Skeletal muscle cell (primary cell): ENCODE results near the gene OR52R1.
"Not testable (repeated sequence)": the region's sequence is repeated elsewhere in the genome, so short reads cannot be mapped to it uniquely, and the experiment has no call there.

Source experiments
- DNase-seq: peaks from one replicate; pipeline ENCODE4 v3.0.0-alpha.2; 2010; ENCODE audit warnings: low read depth
- H3K4me3 ChIP-seq: 2 replicates; pipeline ENCODE4 v1.5.1; 2011; ENCODE audit warnings: low read depth, mild to moderate bottlenecking, control low read depth, low read length, moderate library complexity

Gene OR52R1

GRCh38 chr11:4804280-4804679 is at the start of gene OR52R1:
OR52R1 (minus strand) TSS chr11:4804380; CDS start chr11:4804380, 0 bp downstream.
- no peak for DNase-seq

DNA sequence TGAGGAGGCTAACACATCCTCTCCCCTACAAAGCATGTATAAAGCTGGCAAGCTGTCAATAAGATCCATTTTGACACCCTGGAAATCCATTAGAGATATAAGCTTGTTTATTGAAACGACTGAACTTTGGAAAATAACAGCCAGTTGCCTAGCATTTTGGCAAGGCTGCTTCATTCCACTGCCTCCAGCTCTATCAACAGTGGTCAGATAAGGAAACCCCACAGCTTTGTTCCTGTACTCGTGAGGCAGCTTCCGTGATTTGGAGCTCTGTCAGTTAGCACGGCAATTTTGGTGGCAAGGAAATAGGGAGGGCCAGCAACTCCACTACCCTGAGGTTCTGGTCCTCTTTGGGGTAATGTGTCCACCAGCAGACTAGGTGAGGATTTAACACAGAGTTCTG is 46.9 kb upstream of the OR52R1 start:
- no peak overlapping the region for H3K4me3 ChIP-seq
- DNase-seq: no peak

More at GRCh38 chr11:4804280-4804679, at the start of gene OR52R1:
- no peak within 1 kb of the TSS for H3K4me3 ChIP-seq

- H3K4me3 ChIP-seq: no peak within 1 kb of the TSS
- no peak for DNase-seq
These were observed 44.8 kb upstream of the OR52R1 start, which contains the start of gene OR51S1 for GRCh38 chr11:4848908-4849532. OR51S1 (minus strand) TSS chr11:4849208; CDS start chr11:4849208, 0 bp downstream.

DNA sequence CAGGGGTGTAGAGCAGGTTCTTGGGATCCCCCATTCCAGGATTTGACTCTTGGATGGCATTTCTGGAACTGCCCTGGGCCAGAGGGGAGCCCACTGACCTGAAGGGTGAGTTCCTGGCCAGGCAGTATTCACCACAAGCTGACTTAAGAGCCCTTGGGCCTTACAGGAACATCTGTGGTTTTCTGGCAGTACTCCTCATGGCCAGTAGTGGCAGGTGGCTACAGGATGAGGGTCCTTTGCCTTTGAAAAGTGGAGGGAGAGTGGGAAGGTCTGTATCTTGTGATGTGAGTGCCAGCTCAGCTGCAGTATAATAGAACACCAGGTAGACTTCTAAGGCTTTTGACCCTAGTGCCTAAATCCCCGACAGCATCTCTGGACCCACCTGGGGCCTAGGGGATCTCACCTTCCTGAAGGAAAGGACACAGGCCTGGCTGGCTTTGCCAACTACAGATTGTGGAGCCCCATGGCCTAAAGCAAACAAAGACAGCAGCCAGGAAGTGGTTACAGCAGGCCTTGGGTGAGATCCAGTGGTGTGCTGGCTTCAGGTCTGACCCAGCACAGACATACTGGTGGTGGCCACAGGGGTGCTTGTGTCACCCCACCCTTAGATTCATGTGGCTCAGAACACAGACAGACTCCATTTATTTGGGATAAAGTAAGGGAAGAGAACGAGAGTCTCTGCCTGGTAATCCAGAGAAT is 35.8 kb upstream of the OR52R1 start:
- no peak overlapping the region for H3K4me3 ChIP-seq

GRCh38 chr11:4830909-4831308 is 26.7 kb upstream of the OR52R1 start:
- no peak for DNase-seq

More for the DNA sequence above, 35.8 kb upstream of the OR52R1 start:
- no peak for DNase-seq

GRCh38 chr11:4830346-4830745 is 26.2 kb upstream of the OR52R1 start:
- H3K4me3 ChIP-seq: no peak overlapping the region
- no peak for DNase-seq

More at GRCh38 chr11:4830909-4831308, 26.7 kb upstream of the OR52R1 start:
- no peak overlapping the region for H3K4me3 ChIP-seq

GRCh38 chr11:4826425-4826824 is 22.2 kb upstream of the OR52R1 start:
- no peak overlapping the region for H3K4me3 ChIP-seq
- peak; percentile 5 for DNase-seq

- no peak overlapping the region for H3K4me3 ChIP-seq
- DNase-seq: no peak
These were observed 21.0 kb upstream of the OR52R1 start for GRCh38 chr11:4825132-4825531.

DNA sequence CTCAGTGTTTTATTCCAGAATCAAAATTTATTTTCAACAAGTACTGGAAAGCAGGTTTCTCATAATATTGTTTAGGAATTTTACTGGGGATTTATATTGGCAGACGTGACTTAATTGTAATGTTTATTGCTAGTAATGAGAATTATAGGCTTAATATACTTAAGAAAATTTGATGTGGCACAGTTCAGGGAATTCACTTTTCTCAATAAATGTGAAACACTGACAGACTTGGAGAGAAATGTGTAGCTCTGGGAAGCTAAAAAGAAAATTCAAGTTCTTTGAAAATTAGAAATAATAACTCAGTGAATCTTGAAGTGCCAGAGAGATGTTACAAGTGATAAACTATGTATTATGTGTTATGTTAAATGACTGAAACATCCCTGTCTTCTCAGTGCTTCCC is 16.8 kb upstream of the OR52R1 start, which contains the start of gene OR51F2:
OR51F2 (plus strand) TSS at position 301 of the 400 bp plus-strand sequence. CDS start 101 bp downstream, outside the sequence.
- no peak for DNase-seq
- H3K4me3 ChIP-seq: no peak within 1 kb of the TSS

- H3K4me3 ChIP-seq: no peak overlapping the region
- no peak for DNase-seq
These were observed 5.1 kb upstream of the OR52R1 start for GRCh38 chr11:4809246-4809645.

- DNase-seq: no peak
- H3K4me3 ChIP-seq: no peak overlapping the region
These were observed 4.3 kb upstream of the OR52R1 start for GRCh38 chr11:4808476-4808875.

GRCh38 chr11:4801316-4801715 is 2.9 kb downstream of the OR52R1 start:
- H3K4me3 ChIP-seq, DNase-seq: not testable (repeated sequence)

DNA sequence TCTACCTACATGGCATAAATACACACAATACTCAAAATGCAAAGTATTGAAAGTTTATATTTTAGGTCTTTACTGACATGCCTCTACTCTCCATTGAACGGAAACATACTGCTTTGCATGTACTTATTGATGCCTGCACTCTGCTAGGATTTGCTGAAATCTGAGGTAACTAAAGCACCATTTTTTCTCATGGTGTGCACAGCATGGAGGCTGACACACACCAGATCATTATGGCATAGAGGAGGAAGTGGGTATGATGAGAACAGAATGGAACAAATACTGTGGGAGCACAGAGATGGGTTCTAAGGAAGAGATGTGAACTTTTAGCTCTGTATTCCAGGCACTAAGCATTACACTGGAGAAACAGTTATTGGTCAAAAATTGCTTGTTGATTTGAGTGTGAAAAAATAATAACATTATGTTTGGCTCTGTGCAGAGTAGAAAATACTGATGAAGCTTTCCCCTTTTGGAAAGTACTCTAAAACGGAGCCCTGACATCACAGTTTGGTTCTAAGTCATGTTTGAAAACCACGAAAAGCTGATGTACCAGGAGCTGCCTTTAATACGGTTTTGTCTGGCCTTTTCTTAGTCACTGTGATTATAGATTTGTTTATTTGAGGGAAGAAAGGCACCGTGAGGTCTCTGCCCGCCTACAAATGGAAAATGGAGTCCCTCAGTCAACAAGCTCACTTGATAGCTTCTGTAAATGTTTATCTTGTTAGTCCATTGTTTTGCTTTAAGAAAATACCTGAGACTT is 5.6 kb downstream of the OR52R1 start:
- H3K4me3 ChIP-seq: no peak overlapping the region
- DNase-seq: no peak

DNA sequence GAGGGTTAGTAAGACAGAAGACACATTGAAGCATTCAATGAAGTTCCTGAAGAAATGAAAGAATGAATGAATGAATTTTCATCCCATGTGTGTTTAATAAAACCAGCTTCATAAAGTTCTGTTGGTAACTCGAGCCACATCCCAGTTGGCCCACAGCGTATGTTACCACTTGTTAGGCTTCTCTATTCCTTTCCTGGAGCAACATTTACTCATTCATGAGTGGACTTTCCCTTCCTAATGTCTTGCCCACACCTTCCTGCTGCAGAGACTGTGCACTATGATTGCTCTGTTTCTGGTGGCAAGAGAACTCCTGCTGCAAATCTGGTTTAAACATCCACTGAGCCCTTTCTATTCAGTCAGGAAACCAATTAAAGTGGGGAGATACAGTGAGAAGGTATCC is 7.0 kb downstream of the OR52R1 start:
- H3K4me3 ChIP-seq: no peak overlapping the region
- DNase-seq: no peak

DNA sequence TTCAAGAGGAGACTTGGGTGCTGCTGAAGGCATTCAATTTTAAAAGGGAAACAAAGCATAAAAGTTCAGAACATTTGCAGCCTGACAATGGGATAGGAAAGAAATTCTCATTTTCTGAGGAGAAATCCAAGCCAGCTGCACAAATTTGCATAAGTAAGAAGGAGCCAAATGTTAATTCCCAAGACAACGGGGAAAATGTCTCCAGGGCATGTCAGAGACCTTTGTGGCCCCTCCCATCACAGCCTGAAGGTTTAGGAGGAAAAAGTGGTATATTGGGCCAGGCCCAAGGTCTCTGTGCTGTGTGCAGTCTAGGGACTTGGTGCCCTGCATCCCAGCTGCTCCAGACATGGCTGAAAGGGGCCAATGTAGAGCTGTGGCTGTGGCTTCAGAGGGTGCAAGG is 21.7 kb downstream of the OR52R1 start:
- no peak overlapping the region for H3K4me3 ChIP-seq
- no peak for DNase-seq

- no peak for DNase-seq
- no peak within 1 kb of the TSS for H3K4me3 ChIP-seq
These were observed 34.3 kb downstream of the OR52R1 start, which contains the start of gene OR51F1 for GRCh38 chr11:4769838-4770237. OR51F1 (minus strand) TSS chr11:4769938; CDS start chr11:4769938, 0 bp downstream.

GRCh38 chr11:4768094-4768493 is 36.1 kb downstream of the OR52R1 start:
- no peak for DNase-seq
- no peak overlapping the region for H3K4me3 ChIP-seq

DNA sequence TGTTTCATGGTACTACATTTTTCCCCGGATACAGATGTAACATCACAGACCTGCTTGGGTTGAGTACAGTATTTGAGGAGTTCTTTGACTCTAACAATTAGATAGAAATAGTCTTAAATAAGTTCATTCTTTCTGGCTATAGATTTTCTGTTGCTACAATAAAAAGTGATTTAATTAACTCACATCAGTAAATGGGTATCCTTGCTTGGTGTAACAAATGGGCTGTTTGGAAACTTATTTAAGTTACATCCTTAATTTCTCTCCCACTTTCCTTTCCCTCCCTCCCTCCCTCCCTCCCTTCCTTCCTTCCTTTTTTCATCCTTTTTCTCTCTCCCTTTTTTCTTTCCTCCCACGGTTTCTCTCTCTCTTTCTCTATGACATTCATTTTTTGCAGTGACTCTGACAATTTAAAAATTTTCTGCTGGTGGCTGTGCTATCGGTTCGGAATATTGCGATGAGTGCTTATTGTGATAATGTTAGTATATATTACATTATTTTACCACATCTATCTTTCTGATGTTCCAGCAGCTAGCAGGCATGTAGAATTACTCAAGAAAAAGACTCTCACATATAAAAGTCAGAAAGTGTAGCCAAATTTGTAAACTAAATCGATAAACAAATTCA is 37.6 kb downstream of the OR52R1 start:
- H3K4me3 ChIP-seq: no peak overlapping the region

GRCh38 chr11:4763096-4763495 is 41.1 kb downstream of the OR52R1 start:
- H3K4me3 ChIP-seq: no peak overlapping the region
- no peak for DNase-seq

More for the DNA sequence above, 37.6 kb downstream of the OR52R1 start:
- DNase-seq: no peak
